Neural cell (in vitro differentiated cells): ENCODE data around the gene C2CD3. TPM values are rescaled to one million over a fixed set of nuclear protein-coding genes. Genes with fewer than 3 reads are reported as not detected.

Experiments
- H2AFZ ChIP-seq: fragments of 200-600, 300-800 bp; sonication (generic), shearing (Covaris generic); 2 replicates; pipeline ENCODE4 v1.6.0; 2014; ENCODE audit warnings: low read depth, mild to moderate bottlenecking, antibody characterized with exemption, low read length, moderate library complexity
- H3F3A ChIP-seq: fragments of 200-600 bp; shearing (Covaris generic); 2 replicates; pipeline ENCODE4 v1.6.1; 2016; ENCODE audit warnings: mild to moderate bottlenecking, moderate library complexity, mixed read lengths, antibody characterized with exemption, low read length; ENCODE audit not compliant: insufficient read depth, poor library complexity, severe bottlenecking
- H3K27ac ChIP-seq: fragments of 200-600, 300-800 bp; sonication (generic), shearing (Covaris generic); 2 replicates; pipeline ENCODE4 v1.5.1; 2014; ENCODE audit warnings: mild to moderate bottlenecking, low read length, moderate library complexity
- H3K27me3 ChIP-seq: fragments of 300-800, 200-600 bp; sonication (generic), shearing (Covaris generic); 2 replicates; pipeline ENCODE4 v1.6.0; 2014; ENCODE audit warnings: mild to moderate bottlenecking, low read depth, low read length, moderate library complexity; ENCODE audit not compliant: insufficient read depth
- H3K36me3 ChIP-seq: fragments of 300-800, 200-600 bp; sonication (generic), shearing (Covaris generic); 2 replicates; pipeline ENCODE4 v1.5.1; 2014; ENCODE audit warnings: mild to moderate bottlenecking, antibody characterized with exemption, low read length, moderate library complexity; ENCODE audit not compliant: insufficient read depth
- H3K4me2 ChIP-seq: fragments of 300-800, 200-600 bp; sonication (generic), shearing (Covaris generic); 2 replicates; pipeline ENCODE4 v1.6.0; 2014; ENCODE audit warnings: mild to moderate bottlenecking, low read length
- H3K4me3 ChIP-seq: fragments of 300-800, 200-600 bp; sonication (generic), shearing (Covaris generic); 2 replicates; pipeline ENCODE4 v1.5.1; 2014; ENCODE audit warnings: mild to moderate bottlenecking, low read length, moderate library complexity
- H3K79me2 ChIP-seq: fragments of 200-600 bp; shearing (Covaris generic); replicated peaks from 2 replicates; pipeline ENCODE4 v1.6.0; 2014; ENCODE audit warnings: mild to moderate bottlenecking, low read length, moderate library complexity; ENCODE audit not compliant: insufficient read depth
- H3K9ac ChIP-seq: fragments of 300-800, 200-600 bp; sonication (generic), shearing (Covaris generic); 2 replicates; pipeline ENCODE4 v1.6.1; 2016; ENCODE audit warnings: mild to moderate bottlenecking, low read length, mixed read lengths
- H3K9me2 ChIP-seq: fragments of 200-600 bp; shearing (Covaris generic); 2 replicates; pipeline ENCODE4 v1.6.1; 2016; ENCODE audit warnings: mild to moderate bottlenecking, low read length, mixed read lengths; ENCODE audit not compliant: insufficient read depth
- H3K9me3 ChIP-seq: fragments of 200-600, 300-800 bp; sonication (generic), shearing (Covaris generic); 2 replicates; pipeline ENCODE4 v1.6.1; 2016; ENCODE audit warnings: mild to moderate bottlenecking, mixed run types, low read length, moderate library complexity, mixed read lengths
- H4K20me1 ChIP-seq: fragments of 200-600 bp; shearing (Covaris generic); 2 replicates; pipeline ENCODE4 v1.6.1; 2016; ENCODE audit warnings: mild to moderate bottlenecking, mixed run types; ENCODE audit not compliant: insufficient read depth
- CTCF ChIP-seq: fragments of 450-650 bp; IDR thresholded peaks from 2 replicates; pipeline ENCODE4 v1.5.1; 2014; ENCODE audit warnings: antibody characterized with exemption, mild to moderate bottlenecking, moderate library complexity; ENCODE audit not compliant: poor library complexity, severe bottlenecking
- EP300 ChIP-seq: fragments of 450-650 bp; conservative IDR thresholded peaks from 2 replicates; pipeline ENCODE4 v1.6.1; 2014; ENCODE audit warnings: antibody characterized with exemption, mild to moderate bottlenecking, moderate library complexity; ENCODE audit not compliant: poor library complexity, severe bottlenecking
- EZH2 ChIP-seq: fragments of 200-600, 300-800 bp; shearing (Covaris generic), sonication (generic); IDR thresholded peaks from 2 replicates; pipeline ENCODE4 v1.6.1; 2014; ENCODE audit warnings: antibody characterized with exemption, low read length, borderline replicate concordance, mild to moderate bottlenecking; ENCODE audit not compliant: insufficient read depth, poor library complexity, severe bottlenecking
- MXI1 ChIP-seq: fragments of 450-650 bp; conservative IDR thresholded peaks from 2 replicates; pipeline ENCODE4 v1.6.1; 2014; ENCODE audit warnings: antibody characterized with exemption, mild to moderate bottlenecking; ENCODE audit not compliant: poor library complexity, severe bottlenecking
- POLR2AphosphoS5 ChIP-seq: IDR thresholded peaks from 2 replicates; pipeline ENCODE4 v1.6.1; 2012
- RAD21 ChIP-seq: fragments of 450-650 bp; conservative IDR thresholded peaks from 2 replicates; pipeline ENCODE4 v1.6.1; 2014; ENCODE audit warnings: antibody characterized with exemption, mild to moderate bottlenecking, moderate library complexity
- REST ChIP-seq: IDR thresholded peaks from 2 replicates; pipeline ENCODE4 v1.6.1; 2012; ENCODE audit warnings: borderline replicate concordance
- SMC3 ChIP-seq: fragments of 450-650 bp; conservative IDR thresholded peaks from 2 replicates; pipeline ENCODE4 v1.6.1; 2014; ENCODE audit warnings: antibody characterized with exemption, mild to moderate bottlenecking, moderate library complexity; ENCODE audit not compliant: poor library complexity
- TAF1 ChIP-seq: IDR thresholded peaks from 2 replicates; pipeline ENCODE4 v1.6.1; 2012; ENCODE audit warnings: low read depth
- polyA plus RNA-seq: library from polyadenylated mRNA; depleted of rRNA; stranded (reverse); fragments of >200 nt; gene quantifications from 2 replicates; pipeline ENCODE4 v1.2.3, GENCODE V29; 2014

Gene C2CD3
- polyA plus RNA-seq, 1 donor from 2014 or later: 13.2 TPM

DNA sequence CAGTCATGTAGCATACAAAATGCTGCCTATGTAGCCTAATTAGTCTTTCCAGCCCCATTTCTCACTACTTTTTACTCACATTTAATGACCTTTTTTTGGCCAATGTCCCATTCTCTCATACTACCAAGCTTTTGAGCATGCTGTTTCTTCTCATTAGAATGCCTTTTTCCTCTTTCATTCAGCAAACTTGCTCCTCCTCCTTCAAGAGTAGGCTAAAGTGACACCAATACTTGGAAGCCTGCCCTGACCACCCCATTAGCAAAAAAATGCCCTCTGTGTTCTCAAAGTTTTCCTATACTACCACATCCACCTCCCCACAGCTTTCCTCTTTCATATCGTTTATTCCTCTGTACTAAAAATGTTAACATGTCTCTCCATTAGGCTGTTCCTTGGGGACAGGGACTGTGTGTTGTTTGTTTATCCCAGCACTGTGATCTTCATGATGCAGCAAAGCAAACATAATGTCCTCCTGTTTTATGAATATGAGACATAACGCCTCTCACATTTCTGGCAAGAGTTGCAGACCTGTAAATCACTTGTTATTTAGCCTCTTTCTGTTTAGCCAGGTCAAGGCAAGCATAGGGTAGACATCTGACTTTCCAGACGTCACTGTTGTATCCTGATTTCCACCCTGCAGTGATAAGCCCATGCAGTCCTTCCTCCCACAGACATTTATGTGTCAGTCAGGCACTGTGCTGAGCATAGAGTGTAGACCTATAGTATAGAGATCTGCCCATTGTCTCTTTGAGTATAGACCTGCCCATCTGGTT lies 99.9 kb downstream of the C2CD3 start:
- no peaks in the 10 kb centered on the region for H3K79me2 ChIP-seq
- no peak overlapping the region for H3K27ac ChIP-seq
- no peaks in the 10 kb centered on the region for H3K9me2 ChIP-seq
- no peaks in the 10 kb centered on the region for H3K9me3 ChIP-seq
- no peaks in the 10 kb centered on the region for H3K27me3 ChIP-seq
- H2AFZ ChIP-seq: no peak overlapping the region
- H3K9ac ChIP-seq: no peak overlapping the region
- H3K4me2 ChIP-seq: no peak overlapping the region
- no peaks in the 10 kb centered on the region for H4K20me1 ChIP-seq
- TF ChIP-seq EZH2: no peak
- no peak for TF ChIP-seq TAF1
- TF ChIP-seq REST: no peak
- TF ChIP-seq RAD21: no peak
- no peak for TF ChIP-seq SMC3
- TF ChIP-seq EP300: no peak
- TF ChIP-seq MXI1: no peak
- no peak for TF ChIP-seq POLR2AphosphoS5
- no peak for TF ChIP-seq CTCF
- H3F3A ChIP-seq: no peaks in the 10 kb centered on the region
- H3K36me3 ChIP-seq: peaks cover 10% of the 10 kb centered on the region
- H3K4me3 ChIP-seq: no peak overlapping the region

GRCh38 chr11:74069146-74070046 lies 101.4 kb downstream of the C2CD3 start:
- Histone ChIP-seq H2AFZ (no peak overlapping the region), H3K9me3 (no peaks in the 10 kb centered on the region), H3K4me3 (no peak overlapping the region), H3K79me2 (no peaks in the 10 kb centered on the region), H3K36me3 (peaks cover 10% of the 10 kb centered on the region), H3K4me2 (no peak overlapping the region), H3K9me2 (no peaks in the 10 kb centered on the region), H4K20me1 (no peaks in the 10 kb centered on the region), H3K9ac (no peak overlapping the region), H3K27me3 (no peaks in the 10 kb centered on the region), H3K27ac (no peak overlapping the region), H3F3A (no peaks in the 10 kb centered on the region)
- no peak for TF ChIP-seq POLR2AphosphoS5
- TF ChIP-seq CTCF: no peak
- no peak for TF ChIP-seq EP300
- no peak for TF ChIP-seq RAD21
- TF ChIP-seq MXI1: no peak
- no peak for TF ChIP-seq EZH2
- no peak for TF ChIP-seq SMC3
- no peak for TF ChIP-seq REST
- TF ChIP-seq TAF1: no peak
